Measurements from ENCODE around the gene SNED1.

The SNED1 gene

DNA sequence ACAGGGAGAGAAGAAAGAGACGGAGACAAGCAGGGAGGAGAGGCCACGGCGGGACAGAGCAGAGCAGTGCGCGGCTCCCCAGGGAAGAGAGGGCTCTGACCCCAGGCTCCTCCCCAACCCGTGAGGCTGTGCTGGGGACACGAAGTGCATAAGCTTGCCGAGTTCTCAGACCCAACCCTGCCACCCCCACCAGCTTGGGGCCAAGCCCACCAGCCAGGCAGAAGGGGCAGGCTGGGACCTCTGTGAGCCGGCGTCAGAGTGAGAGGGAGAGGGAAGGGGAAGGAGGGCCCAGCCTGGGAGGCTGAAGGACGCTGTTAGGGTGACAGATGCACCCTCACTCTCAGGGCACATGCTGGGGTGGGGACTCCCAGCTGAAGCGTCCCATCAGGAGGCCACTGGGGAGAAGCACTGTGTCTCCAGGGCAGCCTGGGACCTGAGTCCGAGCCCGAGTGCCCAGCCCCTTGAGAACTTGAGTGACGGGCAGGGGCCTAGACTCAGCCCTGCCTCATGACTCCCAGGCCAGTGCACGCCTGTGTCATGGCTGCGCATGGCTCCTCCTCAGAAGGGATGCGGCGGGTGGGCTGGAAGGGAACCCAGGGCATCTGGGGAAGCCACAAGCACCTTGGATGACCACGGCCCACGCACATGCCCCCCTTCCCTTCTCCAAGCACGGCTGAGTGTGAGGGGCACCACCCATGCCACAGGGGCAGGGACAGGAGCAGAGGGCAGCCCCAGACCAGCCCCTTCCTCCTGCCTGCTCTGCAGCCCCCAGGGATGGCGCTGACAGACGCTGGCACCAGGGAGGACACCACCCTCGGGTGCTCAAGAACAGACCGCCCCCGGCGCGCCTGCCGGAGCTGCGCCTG lies 72.6 kb downstream of the SNED1 start:
- no peak overlapping the region for H3K4me3 ChIP-seq (ENCODE audit: low read length)
- no peak for DNase-seq (ENCODE audit: low read depth)
- TF ChIP-seq, protein P1, sequence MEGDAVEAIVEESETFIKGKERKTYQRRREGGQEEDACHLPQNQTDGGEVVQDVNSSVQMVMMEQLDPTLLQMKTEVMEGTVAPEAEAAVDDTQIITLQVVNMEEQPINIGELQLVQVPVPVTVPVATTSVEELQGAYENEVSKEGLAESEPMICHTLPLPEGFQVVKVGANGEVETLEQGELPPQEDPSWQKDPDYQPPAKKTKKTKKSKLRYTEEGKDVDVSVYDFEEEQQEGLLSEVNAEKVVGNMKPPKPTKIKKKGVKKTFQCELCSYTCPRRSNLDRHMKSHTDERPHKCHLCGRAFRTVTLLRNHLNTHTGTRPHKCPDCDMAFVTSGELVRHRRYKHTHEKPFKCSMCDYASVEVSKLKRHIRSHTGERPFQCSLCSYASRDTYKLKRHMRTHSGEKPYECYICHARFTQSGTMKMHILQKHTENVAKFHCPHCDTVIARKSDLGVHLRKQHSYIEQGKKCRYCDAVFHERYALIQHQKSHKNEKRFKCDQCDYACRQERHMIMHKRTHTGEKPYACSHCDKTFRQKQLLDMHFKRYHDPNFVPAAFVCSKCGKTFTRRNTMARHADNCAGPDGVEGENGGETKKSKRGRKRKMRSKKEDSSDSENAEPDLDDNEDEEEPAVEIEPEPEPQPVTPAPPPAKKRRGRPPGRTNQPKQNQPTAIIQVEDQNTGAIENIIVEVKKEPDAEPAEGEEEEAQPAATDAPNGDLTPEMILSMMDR (conservative IDR thresholded peaks at IDR 0.05; ENCODE audit: low read length) = no peak

DNA sequence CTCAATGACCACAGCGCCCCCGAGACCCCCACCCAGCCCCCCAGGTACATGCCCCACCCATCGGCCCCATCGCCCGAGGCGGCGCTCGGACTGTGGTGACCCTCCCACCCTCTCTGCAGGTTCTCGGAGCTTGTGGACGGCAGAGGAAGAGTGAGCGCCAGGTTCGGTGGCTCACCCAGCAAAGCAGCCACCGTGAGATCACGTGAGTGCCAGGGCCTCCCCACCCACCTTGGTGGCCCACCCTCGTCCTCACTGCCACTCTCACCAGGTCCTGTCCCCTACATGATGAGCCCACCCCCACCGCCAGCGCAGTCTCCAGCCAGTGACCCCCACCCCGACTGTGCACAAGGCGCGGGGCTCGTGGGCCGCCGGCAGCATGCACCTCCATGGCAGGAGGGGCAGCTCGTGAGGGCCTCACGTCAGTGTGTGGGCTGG lies 73.3 kb downstream of the SNED1 start:
- TF ChIP-seq, protein P1 (conservative IDR thresholded peaks at IDR 0.05; ENCODE audit: low read length) = no peak
- no peak for DNase-seq (ENCODE audit: low read depth)
- H3K4me3 ChIP-seq (ENCODE audit: low read length) = no peak overlapping the region

DNA sequence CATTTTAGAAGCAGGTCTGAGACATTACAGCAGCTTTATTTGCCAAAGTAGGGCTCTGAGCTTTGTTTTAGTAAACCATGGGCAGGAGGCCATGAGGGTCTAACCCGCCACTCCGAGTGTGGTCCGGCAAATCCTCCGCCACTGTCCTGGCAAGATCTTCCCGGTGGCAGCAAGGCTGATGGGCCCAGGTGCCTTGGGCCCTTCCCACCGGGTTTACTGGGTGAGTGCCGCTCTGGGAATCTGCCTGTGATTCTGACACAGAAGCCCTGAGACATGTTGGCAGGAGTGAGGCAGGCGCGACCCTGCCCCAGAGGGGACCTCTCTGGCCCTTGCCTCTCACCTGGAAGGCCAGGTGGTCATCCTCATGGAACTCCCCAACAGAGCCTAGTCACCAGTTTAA lies 73.7 kb downstream of the SNED1 start:
- TF ChIP-seq, protein P1 (conservative IDR thresholded peaks at IDR 0.05; ENCODE audit: low read length) = no peak
- no peak for DNase-seq (ENCODE audit: low read depth)
- H3K4me3 ChIP-seq (ENCODE audit: low read length) = no peak overlapping the region

DNA sequence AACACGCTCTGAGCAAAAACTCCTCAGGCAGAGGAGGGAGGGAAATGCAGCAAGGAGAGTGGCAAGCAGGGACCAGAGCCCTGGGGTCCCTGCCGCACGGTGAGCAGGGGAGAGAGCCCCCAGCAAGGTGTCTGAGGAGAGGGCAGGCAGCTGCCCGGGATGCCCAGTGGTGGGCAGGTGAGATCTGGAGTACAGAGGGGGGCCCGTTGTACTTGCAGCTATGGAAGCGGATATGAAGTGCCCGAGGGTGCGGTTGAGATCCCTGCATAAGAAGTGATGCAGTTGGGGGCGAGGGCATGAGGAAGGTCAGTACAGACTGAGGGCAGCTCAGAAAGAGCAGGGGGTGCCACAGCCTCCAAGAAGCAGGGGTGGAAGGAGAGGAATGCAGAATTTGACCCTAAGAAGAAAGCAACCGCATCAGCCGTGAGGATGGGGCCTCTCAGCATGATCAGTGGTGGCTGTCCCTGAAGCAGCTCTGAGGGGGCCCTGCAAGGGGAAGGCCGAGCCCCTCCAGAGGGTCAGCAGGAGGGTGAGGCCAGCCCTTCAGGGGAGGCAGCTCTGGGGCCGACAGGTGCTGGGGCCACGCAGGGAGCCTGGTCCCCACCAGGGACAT lies 74.2 kb downstream of the SNED1 start:
- H3K4me3 ChIP-seq (ENCODE audit: low read length) = no peak overlapping the region
- DNase-seq (ENCODE audit: low read depth) = no peak
- TF ChIP-seq, protein P1 (conservative IDR thresholded peaks at IDR 0.05; ENCODE audit: low read length) = no peak

DNA sequence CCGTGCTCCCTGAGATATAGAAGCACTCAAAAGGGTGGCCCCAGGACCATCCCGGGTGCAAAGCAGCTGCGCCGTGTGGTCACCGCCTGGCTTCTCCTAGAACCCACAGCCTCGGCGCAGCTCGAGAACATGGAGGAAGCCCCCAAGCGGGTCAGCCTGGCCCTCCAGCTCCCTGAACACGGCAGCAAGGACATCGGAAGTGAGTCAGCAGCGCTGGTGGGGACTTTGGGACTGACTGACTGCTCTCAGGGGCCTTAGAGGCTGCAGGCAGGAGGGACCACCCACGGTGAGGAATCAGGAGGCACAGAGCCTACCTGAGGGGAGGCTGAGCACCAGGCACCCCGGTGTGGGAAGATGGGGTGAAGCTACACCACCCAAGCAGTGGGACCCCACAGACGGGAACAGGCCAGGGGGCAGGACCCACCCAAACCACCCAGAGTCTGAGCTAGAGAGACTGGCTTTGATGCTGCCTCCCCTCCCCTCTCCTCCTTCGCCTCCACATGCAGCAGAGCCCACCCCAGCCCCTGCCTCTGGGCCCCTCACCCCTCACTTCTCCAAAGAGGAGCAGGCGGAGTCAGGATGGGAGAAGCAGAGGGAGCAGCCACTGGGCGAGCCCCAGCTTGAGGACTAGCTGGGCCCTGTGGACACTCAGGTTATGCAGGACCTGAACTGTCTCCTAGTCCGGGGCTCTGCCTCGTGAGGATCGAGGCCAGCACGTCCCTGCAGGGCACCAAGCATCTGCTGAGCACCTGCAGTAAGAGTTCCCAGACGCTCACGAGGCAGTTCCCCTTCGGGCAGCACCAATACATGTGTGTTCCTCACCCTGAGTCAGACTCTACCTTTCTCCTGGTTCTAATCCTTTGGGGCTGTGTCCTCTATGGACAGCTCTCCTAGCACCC lies 75.0 kb downstream of the SNED1 start:
- H3K4me3 ChIP-seq (ENCODE audit: low read length) = no peak overlapping the region
- TF ChIP-seq, protein P1 (conservative IDR thresholded peaks at IDR 0.05; ENCODE audit: low read length) = no peak
- no peak for DNase-seq (ENCODE audit: low read depth)

DNA sequence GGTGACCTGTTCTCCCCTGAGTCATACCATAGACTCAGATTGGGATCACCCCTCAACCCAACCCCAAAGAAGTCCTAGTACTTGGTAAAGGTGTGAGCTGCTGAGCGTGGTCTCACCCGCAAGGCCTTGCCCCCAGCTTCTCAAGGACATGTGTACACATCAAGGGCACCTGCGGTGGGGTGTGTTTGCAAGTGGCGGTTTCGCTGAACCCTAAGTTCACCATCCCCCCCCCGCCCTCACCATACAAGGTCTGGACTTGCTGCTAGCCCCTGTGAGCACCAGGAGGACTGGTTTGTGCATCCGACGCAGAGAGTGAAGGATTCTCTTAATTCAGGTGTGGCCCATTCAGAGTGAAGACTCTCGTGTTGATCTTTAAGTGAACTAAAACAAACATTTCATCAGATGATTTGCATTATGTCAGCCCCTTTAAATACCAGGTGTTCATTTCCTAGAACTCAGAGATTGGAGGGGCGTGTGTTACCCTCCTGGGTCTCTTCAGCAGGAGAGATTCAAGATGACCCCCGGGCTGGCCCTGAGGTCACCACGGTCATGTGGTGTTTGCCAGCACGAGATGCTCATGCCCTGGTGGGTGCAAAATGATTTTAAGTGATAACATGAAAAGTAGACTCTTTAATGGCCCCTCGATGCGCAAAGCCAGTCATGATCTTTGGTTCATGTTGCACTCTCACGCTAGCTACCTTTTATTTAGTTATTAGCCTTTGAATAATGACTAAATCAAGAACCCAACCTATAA lies 75.8 kb downstream of the SNED1 start:
- TF ChIP-seq, protein P1 (conservative IDR thresholded peaks at IDR 0.05; ENCODE audit: low read length) = no peak

More for the DNA sequence above, 75.8 kb downstream of the SNED1 start:
- no peak overlapping the region for H3K4me3 ChIP-seq (ENCODE audit: low read length)
- no peak for DNase-seq (ENCODE audit: low read depth)

All from AG10803 (cell line).